NB4 (cell line): ENCODE data around the gene ADCYAP1R1.

Experiments
- CTCF ChIP-seq: IDR thresholded peaks from one replicate; pipeline ENCODE4 v1.5.1; 2012; ENCODE audit warnings: low read depth, low read length
- MAX ChIP-seq: IDR thresholded peaks from 2 replicates; pipeline ENCODE4 v1.6.1; 2011; ENCODE audit warnings: low read depth, low read length
- MYC ChIP-seq: IDR thresholded peaks from 2 replicates; pipeline ENCODE4 v1.6.1; 2011; ENCODE audit warnings: low read depth, low read length
- POLR2A ChIP-seq: IDR thresholded peaks from 2 replicates; pipeline ENCODE4 v1.6.1; 2011; ENCODE audit warnings: mild to moderate bottlenecking; ENCODE audit not compliant: insufficient read length; ENCODE audit errors: extremely low read depth

- no peak for TF ChIP-seq CTCF
- no peak for TF ChIP-seq POLR2A
- TF ChIP-seq MAX, result no peak
- no peak for TF ChIP-seq MYC
These were observed 19.5 kb downstream of the ADCYAP1R1 start for GRCh38 chr7:31071645-31072029.
